ENCODE measurements around the gene ACOX3.

ACOX3 gene

DNA sequence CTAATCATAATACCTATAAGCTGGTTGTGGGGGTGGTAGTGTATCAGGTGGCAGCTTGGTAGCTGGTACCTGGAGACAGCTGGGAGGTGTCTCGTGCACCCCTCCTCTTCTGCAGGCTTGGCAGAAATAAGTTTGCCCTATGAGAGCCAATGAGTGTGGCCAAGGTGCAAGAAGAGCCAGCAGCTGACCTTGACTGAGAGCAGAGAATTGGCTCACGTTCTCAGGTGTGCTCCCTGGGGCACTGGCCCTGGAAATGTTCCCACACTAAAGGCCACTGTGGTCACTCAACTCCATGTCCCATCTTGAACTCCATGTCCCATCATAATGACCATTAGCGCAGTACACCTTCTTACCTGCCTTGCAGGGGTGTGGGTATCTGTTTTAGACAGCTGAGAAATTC is 13.4 kb upstream of the ACOX3 start:
- H3K27ac ChIP-seq, result no peak overlapping the region
- TF ChIP-seq, protein P1, sequence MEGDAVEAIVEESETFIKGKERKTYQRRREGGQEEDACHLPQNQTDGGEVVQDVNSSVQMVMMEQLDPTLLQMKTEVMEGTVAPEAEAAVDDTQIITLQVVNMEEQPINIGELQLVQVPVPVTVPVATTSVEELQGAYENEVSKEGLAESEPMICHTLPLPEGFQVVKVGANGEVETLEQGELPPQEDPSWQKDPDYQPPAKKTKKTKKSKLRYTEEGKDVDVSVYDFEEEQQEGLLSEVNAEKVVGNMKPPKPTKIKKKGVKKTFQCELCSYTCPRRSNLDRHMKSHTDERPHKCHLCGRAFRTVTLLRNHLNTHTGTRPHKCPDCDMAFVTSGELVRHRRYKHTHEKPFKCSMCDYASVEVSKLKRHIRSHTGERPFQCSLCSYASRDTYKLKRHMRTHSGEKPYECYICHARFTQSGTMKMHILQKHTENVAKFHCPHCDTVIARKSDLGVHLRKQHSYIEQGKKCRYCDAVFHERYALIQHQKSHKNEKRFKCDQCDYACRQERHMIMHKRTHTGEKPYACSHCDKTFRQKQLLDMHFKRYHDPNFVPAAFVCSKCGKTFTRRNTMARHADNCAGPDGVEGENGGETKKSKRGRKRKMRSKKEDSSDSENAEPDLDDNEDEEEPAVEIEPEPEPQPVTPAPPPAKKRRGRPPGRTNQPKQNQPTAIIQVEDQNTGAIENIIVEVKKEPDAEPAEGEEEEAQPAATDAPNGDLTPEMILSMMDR (conservative IDR thresholded peaks at IDR 0.05), result no peak
- TF ChIP-seq ZFX (IDR thresholded peaks at IDR 0.05), result no peak

DNA sequence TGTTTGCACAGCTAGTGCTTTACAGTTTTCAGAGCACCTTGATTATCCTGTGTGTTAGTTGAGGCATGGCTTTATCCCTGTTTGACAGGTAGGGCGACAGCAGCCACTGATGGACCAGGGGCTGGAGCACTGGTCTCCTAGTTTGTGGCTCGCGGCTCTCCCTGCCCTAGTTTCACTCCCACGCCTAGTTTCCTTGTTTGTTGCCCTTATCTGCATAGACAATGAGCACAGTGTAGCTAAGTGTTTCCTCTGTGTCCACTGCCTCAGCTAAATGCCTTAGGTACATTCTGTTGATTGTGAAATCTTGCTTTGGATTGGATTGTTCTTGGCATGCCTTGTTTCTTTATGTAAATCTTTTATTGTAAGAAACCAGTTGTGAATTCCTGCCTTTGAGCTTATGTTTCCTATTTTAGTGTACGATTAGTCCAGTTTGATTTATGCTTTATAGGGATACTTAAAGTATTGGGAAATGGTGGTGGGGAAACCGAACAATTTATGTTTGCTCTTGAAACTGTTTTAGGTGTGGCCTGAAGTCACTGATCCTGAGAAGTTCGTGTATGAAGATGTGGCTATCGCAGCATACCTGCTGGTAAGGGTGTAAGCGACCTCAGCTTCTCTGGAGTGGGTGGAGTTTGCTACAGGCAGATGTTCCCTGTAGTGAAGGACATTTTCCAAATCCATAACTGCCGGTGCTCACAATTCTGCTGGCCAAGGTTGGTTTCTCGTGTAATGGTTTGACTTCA is 11.1 kb upstream of the ACOX3 start:
- TF ChIP-seq, protein P1 (conservative IDR thresholded peaks at IDR 0.05), result no peak
- no peak overlapping the region for H3K27ac ChIP-seq

DNA sequence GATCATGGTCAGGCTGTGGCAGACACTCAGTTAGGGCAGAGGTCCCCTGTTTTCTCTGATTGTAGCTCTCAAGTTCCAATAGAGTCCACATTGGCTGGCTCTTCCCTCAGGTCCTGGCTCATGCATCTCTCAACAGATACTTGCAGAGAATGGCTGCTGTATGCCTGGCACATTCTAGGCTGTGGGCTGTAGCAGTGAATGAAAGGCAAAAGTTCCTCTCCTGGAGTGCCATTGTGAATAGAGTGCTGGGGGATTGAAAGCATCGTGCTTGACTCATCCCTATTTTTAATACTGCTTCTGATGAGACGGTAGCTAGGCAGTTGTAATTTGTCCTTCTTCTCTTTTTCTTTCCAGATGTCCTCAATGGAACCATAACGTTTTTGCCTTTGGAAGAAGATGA is 5.6 kb upstream of the ACOX3 start:
- TF ChIP-seq, protein P1 (conservative IDR thresholded peaks at IDR 0.05), result no peak
- TF ChIP-seq ZFX (IDR thresholded peaks at IDR 0.05), result no peak
- H3K27ac ChIP-seq, result no peak overlapping the region

GRCh38 chr4:8443801-8444200 is 3.3 kb upstream of the ACOX3 start:
- no peak overlapping the region for H3K27ac ChIP-seq
- TF ChIP-seq ZFX (IDR thresholded peaks at IDR 0.05), result no peak
- TF ChIP-seq, protein P1 (conservative IDR thresholded peaks at IDR 0.05), result no peak

GRCh38 chr4:8442596-8443358 is 2.3 kb upstream of the ACOX3 start:
- no peak for TF ChIP-seq ZFX (IDR thresholded peaks at IDR 0.05)
- TF ChIP-seq, protein P1 (conservative IDR thresholded peaks at IDR 0.05), result no peak

DNA sequence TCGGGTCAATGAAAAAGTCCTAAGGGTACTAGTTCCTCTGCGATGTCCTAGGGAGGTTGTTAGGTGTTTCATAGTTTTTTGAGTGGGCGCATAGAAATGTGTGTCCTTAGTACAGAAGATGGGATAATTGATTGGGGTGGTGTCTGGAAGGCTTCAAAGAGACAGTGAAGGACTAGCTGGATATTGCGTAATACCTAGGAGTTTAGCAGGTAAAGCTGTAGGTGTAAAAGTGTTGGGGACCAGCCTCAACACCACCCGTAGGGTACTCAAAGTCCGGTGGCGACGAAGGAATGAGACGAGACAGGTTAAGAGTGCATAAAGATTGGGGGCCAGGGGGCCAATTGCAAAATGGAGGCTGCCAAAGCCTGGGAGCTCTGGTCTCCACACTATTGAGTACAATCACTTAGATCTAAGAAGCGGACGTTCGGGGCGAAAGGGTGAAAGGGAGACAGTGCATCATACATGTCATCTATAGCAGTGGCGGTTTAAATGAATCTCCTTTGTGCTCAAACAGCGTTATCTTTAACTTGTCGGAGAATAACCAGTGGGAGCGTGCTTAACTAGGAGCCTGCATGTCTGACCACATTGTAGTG is 1.1 kb upstream of the ACOX3 start:
- peak overlapping the region; percentile 77 for H3K27ac ChIP-seq
- no peak for TF ChIP-seq ZFX (IDR thresholded peaks at IDR 0.05)
- TF ChIP-seq, protein P1 (conservative IDR thresholded peaks at IDR 0.05), result no peak

More at GRCh38 chr4:8442596-8443358, 2.3 kb upstream of the ACOX3 start:
- H3K27ac ChIP-seq, result no peak overlapping the region
